GM19455 (cell line): ENCODE data around the gene PIP5K1B.

Source experiments
- ATAC-seq: cut with Tn5 transposase; IDR thresholded peaks from one replicate; pipeline ENCODE4 v1.9.1; 2021; ENCODE audit not compliant: unreplicated experiment

PIP5K1B gene

DNA sequence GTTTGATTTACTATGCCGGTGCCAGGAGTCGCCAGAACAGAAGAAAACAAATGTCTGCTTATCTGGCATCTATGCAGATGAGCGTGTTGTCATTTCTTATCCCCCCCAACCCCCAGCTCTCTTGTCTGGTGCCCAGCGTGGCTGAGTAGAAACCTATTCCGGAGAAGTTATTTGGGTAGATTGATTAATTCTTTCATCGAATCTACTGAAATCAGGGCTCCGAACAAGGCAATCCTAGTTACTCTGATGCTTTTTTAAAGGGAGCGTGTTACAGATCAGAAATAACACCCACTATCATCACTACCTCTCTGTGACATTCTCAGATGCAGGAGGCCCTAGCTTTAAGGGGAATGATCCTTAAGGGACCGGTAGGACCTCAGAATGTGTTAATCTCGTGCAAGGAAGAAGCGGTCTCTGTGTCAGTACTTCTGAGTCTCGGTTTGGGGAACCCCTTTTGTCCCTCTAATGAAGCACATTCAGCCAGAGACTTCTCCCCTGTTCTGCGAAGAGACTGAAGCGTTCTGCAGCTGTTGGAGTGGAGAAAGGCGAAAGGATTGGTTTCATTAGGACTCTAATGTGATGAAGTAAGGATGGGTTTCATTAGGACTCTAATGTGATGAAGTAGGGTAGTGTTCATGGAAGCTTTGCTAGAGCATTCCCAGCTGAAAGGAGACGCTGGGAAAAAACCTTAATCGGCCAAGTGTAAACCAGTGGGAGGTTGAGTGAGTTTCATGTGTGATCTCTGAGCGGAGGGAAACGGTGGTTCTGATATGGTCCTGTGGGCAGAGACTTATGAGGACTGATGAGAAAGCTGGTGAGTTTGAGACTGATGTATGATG lies 1.5 kb downstream of the PIP5K1B start:
- peak; percentile 33 for ATAC-seq

DNA sequence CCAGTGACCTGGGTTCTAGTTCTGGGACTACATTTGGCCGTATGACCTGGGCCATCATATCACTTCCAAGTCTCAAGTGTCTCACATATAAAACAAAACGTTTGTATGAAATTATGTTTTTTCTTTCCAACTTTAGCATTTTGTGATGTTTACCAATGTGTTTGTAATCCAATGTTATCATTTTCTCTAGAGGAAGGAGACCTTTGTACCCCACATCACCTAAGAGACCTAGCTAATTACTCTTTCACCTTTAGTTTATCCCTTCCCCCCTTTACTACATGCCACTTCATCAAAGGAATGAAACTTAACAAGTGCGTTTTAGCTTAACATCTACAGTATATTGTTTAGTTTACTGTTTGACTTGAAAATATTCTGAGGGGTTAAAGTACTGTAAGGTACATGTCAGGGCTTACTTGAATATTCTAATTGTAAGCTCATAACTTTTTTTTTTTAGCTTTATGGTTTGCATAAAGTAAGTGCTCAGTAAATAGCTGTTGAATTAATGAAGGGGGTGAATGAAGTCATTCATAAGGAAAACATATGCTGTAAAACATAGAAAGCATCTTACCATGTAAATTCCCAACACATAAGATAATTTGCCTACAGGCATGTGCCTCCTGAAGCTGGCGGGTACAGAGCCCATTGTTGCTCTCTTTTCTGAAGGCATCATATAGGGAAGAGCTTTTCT lies 2.9 kb downstream of the PIP5K1B start:
- ATAC-seq = no peak

DNA sequence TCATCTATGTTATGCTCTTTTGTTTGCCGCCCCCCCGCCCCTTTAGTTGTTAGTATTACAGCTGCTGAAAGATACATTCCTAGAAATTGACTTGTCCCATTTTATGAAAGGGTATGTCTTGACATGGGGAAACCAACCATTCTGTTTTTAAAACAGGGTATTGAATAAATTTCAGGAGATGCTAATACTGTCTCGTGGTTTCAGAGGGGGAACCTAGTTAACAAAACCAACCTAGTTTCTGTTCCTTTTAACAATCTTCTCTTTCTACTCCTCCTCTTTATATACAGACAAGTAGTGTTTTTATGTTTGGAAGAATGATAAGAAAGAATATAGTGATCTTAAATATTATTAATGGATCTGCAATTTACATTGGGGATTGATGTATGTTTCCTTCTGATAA lies 3.5 kb downstream of the PIP5K1B start:
- ATAC-seq = no peak

DNA sequence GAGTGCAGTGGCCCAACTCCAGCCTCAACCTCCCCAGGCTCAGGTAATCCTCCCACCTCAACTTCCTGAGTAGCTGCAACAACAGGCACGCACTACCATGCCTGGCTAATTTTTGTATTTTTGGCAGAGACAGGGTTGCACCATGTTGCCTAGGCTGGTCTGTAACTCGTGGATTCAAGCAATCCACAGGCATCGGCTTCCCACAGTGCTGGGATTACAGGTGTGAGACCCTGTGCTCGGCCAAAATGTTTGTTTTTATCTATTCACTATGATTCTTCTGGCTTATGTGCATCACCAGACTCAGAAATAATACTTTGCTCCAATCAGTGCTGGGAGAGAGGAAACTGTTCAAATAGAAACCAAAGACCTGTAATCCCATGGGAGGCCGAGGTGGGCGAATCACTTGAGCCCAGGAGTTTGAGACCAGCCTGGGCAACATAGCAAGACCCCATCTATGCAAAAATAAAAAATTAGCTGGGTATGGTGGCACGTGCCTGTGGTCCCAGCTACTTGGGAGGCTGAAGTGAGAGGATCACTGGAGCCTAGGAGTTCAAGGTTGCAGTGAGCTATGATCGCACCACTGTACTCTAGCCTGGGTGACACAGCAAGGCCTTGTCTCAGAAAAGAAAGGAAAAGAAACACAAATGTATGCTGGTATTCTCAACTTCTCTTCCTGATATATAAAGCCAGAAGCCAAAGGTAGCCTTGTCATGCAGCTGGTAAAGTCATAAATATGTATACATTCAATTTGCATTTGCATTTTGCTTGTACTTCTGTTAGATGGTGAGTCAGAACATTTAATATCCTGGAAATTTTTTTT lies 4.5 kb downstream of the PIP5K1B start:
- ATAC-seq = no peak

DNA sequence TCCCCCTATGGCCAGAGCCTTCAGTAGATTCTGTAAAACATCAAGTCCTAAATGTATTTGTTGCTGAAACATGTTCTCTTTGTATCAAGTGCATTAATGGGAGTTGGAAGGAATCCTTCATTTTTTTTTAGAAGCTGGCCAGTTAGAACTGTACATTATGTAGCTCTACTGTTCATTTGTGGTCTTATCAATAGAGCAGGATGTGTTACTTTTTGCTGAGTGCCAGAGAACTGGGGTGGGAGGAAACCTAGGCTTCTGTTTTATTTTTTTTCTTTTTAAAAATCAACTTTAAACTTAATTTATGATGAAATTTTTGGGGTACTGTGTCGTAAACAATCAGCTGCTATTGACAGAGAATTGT lies 5.1 kb downstream of the PIP5K1B start:
- no peak for ATAC-seq

DNA sequence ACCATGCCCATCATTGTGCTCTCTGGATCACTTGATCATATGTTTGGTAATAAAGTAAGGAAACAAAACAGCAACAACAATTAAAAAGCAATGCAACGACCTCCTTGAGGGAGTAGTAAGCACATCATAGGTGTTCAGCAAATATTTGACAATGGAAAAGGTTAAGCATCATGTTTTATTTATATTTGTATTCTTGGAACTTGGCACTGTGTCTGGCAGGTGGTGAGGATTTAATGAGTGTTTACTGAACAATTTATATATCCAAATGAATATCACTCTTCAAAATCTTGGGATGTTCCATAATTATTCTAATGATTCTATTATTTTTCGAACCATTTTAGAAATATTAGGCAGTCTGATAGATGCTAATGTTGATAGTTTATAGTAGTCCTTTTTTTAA lies 6.2 kb downstream of the PIP5K1B start:
- ATAC-seq = no peak

DNA sequence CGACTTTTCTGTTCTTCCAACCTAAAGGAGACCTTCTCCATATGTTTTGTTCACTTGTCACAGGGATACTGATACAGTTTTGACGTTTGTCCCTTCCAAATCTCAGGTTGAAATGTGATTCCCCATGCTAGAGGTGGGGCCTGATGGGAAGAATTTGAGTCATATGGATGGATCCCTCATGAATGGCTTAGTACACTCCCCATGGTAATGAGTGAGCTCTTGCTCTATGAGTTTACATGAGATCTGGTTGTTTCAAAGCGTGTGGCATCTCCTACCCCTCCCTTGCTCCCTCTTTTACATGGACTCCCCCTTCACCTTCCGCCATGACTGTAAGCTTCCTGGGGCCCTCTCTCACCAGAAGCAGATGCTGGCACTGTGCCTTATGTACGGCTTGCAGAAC lies 6.9 kb downstream of the PIP5K1B start:
- no peak for ATAC-seq

DNA sequence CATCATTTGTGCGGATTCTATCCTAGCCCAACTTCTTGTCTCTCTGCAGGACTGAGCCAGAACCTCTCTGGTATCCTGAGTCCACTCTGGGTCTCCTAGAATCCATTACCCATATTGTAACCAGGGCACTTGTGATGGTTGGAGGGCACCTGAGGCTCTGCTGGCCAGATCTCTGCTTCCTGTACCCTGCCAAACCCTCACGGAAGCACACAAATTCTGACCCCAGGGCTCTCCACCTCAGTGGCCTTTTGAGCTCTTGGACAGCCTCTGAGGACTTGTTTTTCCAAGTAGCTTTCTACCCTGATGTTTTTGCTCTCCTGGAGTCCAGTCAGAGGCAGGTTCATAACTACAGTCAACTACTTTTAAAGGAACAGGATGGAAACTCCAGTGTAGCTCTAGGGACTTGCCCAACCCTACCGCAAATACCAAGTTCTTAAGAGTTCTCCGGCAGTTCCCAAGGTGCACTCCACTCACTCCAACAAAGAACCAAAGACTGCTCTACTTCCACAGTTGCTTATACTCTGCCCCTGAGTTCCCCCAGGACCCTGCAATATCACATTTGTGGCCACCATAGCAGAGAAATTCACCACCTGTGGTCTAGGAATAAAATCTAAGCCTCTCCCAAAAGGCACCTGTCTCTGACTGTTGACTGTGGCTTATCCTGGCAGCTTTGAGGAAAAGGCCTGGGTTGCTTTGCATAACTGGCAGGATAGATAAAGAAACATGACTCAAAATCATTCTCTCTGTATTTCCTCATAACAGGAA lies 9.6 kb downstream of the PIP5K1B start:
- no peak for ATAC-seq

DNA sequence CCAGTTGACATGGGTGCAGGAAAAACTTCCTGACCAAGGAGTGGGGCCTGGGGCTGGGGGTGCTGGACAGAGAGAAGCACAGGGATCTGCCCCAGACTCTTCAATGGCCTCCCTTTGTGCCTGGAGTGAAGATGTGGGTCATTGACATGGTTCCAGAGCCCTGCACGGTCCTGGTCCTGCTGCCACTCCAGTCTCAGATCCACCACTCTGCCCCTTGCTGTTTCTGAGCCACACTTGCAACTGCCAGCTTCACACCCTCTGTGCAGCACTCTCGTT lies 10.1 kb downstream of the PIP5K1B start:
- no peak for ATAC-seq

DNA sequence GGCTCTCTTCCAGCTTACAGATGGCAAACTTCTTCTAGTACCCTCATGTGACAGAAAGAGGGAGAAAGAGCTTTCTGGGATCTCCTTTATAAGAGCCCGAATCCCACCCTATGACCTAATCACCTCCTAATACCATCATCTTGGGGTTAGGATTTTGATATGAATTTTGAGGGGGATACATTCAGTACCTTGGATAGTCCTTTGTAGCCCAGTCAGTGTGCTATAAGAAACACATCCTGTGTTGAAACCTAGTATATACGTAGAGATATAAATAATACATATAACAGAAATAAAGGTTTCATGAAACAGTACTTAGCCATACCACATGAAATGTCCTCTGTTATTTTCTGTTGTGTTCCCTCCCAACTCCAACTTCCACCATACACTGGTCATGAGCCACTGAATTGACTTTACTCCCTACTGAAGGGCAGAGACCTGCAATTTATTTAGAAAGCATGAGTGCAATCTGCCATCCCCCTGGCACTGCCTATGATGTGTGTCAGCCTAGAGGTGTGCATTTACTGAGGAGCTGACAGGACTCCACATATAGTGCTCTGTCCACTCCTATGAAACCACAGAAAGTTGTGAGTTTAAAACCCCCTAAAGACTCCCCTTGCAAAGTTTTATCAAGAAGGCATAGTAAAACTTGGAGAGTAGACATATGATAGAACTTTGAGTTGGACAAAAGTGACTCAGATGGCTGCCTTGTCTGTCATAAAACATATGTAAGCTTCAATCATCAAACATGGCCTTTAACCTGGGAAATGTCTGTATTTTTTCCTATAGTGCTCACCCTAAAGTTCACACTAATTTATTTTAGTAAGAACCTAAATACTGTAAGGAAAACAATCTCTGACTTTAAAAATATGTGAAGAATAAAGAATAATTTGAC lies 12.8 kb downstream of the PIP5K1B start:
- no peak for ATAC-seq

DNA sequence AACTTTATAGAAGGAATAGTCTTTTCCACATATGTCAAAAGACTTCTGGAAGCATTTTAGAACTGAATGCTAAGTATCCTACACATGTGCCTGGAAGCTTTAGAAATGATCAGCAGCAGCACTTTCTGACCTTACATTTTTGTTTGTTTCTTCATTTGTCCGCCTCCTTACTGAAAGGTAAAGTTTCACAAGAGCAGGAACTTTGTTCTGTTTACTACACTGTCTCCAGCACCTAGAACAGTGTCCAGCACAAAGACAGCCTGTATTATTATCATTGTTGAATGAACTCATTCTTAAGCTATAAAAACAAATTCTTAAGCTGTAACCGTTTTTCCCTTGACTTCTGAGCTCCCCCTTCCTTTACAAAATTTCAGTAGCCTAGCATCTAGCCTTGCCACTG lies 14.8 kb downstream of the PIP5K1B start:
- ATAC-seq = no peak

DNA sequence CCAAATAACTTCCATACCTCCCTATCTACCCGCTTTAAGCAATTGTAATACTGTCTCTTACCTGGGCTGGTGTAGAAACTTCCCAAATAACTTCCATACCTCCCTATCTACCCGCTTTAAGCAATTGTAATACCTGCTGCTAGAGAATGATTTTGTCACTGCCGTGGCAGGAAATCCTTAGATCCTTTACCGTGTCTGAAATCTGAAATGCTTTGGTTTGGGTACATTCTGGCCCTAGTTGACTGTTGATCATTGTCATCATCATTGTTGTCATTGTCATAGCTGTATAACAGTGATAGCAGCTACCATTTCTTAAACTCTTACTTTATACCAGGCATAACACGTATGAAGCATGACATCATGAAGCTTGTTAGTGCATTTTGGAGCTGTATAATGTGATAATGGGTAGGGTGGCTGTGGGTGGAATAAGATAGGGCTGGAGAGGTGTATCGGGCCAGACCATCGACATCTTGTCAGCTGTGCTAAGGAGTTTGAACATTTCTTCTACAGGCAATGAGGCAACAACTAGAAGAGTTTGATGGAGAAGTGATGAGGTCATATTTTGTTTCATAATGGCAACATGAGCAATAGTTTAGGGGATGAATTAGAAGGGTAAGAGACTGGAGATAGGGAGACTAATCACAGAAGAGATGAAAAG lies 15.7 kb downstream of the PIP5K1B start:
- no peak for ATAC-seq

DNA sequence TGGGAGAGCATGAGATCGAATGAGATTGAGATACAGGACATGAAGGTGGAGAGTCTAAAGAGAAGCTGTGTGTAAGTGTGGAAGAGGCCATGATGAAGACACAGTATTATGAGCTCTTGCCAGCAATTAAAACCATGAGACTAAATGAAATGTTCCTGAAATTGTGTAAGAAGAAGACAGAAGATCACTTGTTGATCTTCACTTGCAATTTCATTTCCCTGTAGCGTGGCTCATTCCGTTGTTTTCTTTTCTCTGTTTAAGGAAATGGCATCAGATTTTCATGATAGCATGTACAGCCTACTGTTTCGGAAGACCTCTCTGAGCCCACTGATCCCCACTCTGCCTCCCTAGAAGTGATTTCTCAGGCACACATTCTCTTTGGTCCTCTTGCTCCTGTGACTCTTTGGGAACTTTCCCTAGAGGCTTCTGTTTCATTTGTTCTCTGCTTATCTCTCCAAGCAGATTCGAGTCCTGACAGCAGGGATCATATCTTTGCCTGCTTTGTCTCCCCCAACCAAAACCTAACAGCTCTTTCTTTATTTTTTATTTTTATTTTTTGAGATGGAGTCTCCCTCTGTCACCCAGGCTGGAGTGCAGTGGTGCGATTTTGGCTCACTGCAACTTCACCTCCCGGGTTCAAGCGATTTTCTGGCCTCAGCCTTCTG lies 16.8 kb downstream of the PIP5K1B start:
- no peak for ATAC-seq

DNA sequence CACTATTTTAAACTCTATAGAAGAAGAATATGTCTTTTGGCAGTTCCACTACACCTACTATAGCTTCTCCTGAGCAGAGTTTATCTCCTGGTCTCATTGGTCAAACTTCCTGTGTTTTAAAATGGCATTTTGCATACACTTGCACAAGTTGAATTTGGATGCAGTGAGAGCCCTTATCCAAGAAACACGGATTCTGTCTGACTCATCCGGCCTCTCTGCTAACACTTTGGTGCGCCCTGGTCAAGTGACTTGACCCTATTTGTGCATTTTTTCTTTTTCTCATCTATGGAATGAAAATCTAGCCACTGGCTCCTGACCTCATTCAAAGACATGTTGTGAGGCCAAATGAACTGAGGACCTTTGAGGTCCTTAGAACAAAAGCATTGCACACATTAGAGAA lies 20.0 kb downstream of the PIP5K1B start:
- no peak for ATAC-seq

DNA sequence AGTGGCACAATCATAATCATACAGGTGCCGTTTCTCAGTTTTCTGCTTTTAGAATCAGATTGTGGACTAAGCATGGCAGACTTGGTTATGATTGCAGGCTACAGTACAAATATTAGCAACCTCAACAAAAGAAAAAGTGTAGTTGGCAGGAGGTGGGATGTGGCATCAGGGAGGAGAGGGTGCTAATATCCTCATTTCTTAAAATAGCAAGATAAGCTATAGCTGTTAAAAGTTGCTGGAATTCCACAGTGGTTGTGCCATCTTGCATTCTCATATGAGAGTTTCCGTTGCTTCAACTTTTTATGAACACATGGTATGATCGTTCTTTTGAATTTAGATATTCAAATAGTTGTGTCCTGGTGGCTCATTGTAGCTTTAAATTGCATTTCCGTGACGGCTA lies 21.4 kb downstream of the PIP5K1B start:
- ATAC-seq = no peak

DNA sequence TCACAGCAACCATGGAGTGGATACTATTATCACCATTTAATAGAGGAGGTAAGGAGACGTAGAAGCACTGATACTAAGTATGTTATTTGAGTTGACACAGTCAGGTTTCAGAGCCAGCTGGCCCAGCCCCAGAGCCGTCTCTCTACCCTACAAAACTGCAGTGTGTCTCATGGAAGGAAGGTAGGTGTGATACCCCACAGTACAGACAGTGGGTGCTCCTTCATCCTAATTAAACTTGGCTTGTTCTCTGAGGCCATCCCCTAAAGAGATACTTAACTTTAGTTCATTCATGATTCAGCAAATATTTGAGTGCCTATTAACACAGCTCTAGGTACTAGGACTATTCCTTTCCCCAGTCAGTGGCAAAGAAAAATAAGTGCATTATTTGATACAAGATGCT lies 22.6 kb downstream of the PIP5K1B start:
- no peak for ATAC-seq

DNA sequence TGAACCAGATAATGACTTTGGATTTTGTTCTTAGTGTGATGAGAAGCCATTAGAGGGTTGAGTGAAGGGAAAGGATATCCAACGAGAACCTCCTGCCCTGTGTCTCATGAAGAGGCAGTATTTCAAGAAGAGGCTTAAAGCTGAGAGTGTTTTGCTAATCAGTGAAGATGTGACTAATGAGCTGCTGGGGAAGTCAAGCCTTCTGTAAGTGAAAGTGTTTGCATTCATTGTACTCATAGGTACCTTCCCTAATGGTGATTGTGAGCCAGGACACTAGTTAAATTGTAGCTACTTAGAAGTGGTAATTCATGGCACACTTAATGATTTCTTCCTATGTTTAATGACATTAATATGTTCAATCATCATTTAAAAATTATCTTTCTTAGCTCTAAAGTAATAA lies 23.7 kb downstream of the PIP5K1B start:
- no peak for ATAC-seq

DNA sequence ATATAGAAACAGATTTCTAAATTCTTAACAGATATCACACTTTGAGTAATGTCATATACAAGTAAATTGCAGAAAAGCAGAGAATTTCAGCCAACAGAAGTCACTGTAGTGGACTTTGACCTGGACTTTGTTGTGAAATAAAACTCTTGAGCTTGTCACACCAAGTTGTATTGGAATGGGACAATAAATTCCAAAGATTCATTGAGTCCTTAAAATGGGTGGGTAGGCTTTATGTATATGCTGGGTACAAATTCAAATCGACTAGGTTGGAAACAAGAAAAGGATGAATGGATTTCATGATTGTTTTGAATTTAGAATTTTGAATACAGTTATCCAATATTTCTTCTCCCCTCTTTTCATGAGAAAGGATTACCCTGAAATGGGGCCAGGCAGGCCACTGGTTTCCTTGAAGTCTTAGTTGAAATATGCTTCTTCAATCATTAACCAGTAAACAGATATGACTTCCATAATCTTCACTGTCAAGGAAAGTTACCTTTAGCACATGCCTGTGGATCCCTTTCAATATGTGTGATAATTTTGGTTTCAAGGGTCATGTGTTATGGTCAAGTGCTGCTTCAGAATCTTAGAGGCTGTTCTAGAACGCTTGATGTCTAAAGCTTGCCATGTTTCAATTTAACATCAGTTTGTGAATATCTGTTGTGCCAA lies 25.7 kb downstream of the PIP5K1B start:
- no peak for ATAC-seq

DNA sequence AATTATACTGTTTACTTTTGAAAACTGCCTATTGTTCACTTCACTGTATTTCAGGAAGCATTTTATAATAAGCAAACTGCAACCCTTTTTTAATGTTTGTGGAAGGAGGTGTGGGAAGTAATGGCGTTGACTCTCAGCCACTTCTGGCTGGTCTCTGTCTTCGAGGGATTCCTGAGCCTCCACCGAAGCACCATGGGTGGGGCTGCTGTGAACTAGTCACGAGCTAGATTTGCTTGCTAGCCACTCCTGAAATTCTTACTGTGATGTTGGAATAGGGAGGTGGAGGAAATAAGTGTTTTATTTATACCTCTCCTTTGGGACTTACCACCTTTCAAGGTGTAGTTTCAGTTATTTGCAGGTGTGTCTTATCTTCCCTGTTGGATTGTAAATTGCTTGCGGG lies 26.8 kb downstream of the PIP5K1B start:
- ATAC-seq = no peak
